PC-3 (cell line): ENCODE data around the gene DLGAP1. TPM values are rescaled to one million over a fixed set of nuclear protein-coding genes. Genes with fewer than 3 reads are reported as not detected.

Experiments used
- ATAC-seq: fragments of 200-7000 bp; cut with Tn5 transposase; 2 replicates; pipeline ENCODE4 v1.9.1; 2020; ENCODE audit warnings: mild to moderate bottlenecking, moderate library complexity
- BruUV-seq: library from RNA; stranded (reverse); fragments of 400-500 nt; replicated peaks from 2 replicates; lab custom pipeline; 2021; lab: Mats Ljungman, UMichigan
- CTCF ChIA-PET: fragments of 300-600 bp; sonication (Branson Sonifier 250); formaldehyde crosslinking; loops from one replicate; lab custom pipeline; 2022; ENCODE audit warnings: antibody characterized with exemption; lab: Charles Lee
- POLR2A ChIA-PET: fragments of 300-600 bp; sonication (Branson Sonifier 250); formaldehyde crosslinking; loops from one replicate; lab custom pipeline; 2022; ENCODE audit warnings: antibody characterized with exemption; ENCODE audit not compliant: unreplicated experiment; lab: Charles Lee
- DNase-seq: peaks from one replicate; pipeline ENCODE4 v3.0.0-alpha.2; 2015
- H2AFZ ChIP-seq: fragments of 300-600 bp; sonication (generic); 2 replicates; pipeline ENCODE4 v1.6.0; 2016; ENCODE audit warnings: antibody characterized with exemption, low read length
- H3F3A ChIP-seq: fragments of 300-600 bp; sonication (generic); one replicate; pipeline ENCODE4 v1.6.0; 2017; ENCODE audit warnings: antibody characterized with exemption, low read length, control low read depth, mild to moderate bottlenecking; ENCODE audit not compliant: unreplicated experiment
- H3K27ac ChIP-seq: fragments of 300-600 bp; sonication (generic); 2 replicates; pipeline ENCODE4 v1.5.1; 2016; ENCODE audit warnings: mild to moderate bottlenecking, low read length
- H3K27me3 ChIP-seq: fragments of 300-600 bp; sonication (generic); 2 replicates; pipeline ENCODE4 v1.6.1; 2016; ENCODE audit warnings: low read length, mixed read lengths
- H3K36me3 ChIP-seq: fragments of 300-600 bp; sonication (generic); 2 replicates; pipeline ENCODE4 v1.6.1; 2016; ENCODE audit warnings: low read depth, mixed run types, low read length, mixed read lengths
- H3K4me1 ChIP-seq: fragments of 300-600 bp; sonication (generic); 2 replicates; pipeline ENCODE4 v1.5.1; 2016; ENCODE audit warnings: low read length; ENCODE audit not compliant: insufficient read depth
- H3K4me2 ChIP-seq: fragments of 300-600 bp; sonication (generic); 2 replicates; pipeline ENCODE4 v1.6.0; 2016; ENCODE audit warnings: low read length
- H3K4me3 ChIP-seq: fragments of 300-600 bp; sonication (generic); 2 replicates; pipeline ENCODE4 v1.5.1; 2016; ENCODE audit warnings: mild to moderate bottlenecking, low read length, mixed read lengths
- H3K79me2 ChIP-seq: fragments of 300-600 bp; sonication (generic); 2 replicates; pipeline ENCODE4 v1.6.1; 2017; ENCODE audit warnings: low read length, mixed read lengths
- H3K9ac ChIP-seq: fragments of 300-600 bp; sonication (generic); 2 replicates; pipeline ENCODE4 v1.6.0; 2016; ENCODE audit warnings: mild to moderate bottlenecking, low read length
- H3K9me2 ChIP-seq: fragments of 300-600 bp; sonication (generic); replicated peaks from 2 replicates; pipeline ENCODE4 v1.6.1; 2016; ENCODE audit warnings: mixed run types, low read length, mixed read lengths
- H3K9me3 ChIP-seq: fragments of 300-600 bp; sonication (generic); 2 replicates; pipeline ENCODE4 v1.6.1; 2016; ENCODE audit warnings: low read length, mixed read lengths
- H4K20me1 ChIP-seq: fragments of 300-600 bp; sonication (generic); 2 replicates; pipeline ENCODE4 v1.6.1; 2016; ENCODE audit warnings: low read length, mixed read lengths
- EZH2 ChIP-seq: fragments of 300-600 bp; sonication (generic); IDR thresholded peaks from one replicate; pipeline ENCODE4 v1.6.1; 2017; ENCODE audit warnings: antibody characterized with exemption, mild to moderate bottlenecking, low read length; ENCODE audit not compliant: unreplicated experiment
- EZH2phosphoT487 ChIP-seq: fragments of 300-600 bp; sonication (generic); IDR thresholded peaks from 2 replicates; pipeline ENCODE4 v1.6.1; 2018; ENCODE audit warnings: mild to moderate bottlenecking, antibody characterized with exemption, low read length, borderline replicate concordance
- intact Hi-C: fragments of 100-400 bp; cut with micrococcal nuclease; formaldehyde crosslinking; loops from 2 replicates; pipeline ENCODE4 v1.9.0; 2023
- total RNA-seq: library from RNA; depleted of rRNA; stranded (reverse); fragments of >200 nt; gene quantifications from 2 replicates; pipeline ENCODE4 v1.2.3, GENCODE V29; 2014
- TF ChIP-seq, protein P1 (sequence below): fragments of 300-600 bp; sonication (generic); conservative IDR thresholded peaks from 2 replicates; pipeline ENCODE4 v1.5.1; 2017; ENCODE audit warnings: antibody characterized with exemption, low read depth, mild to moderate bottlenecking, low read length

Gene DLGAP1
- total RNA-seq, 1 experiment from 2014 or later: not detected

DNA sequence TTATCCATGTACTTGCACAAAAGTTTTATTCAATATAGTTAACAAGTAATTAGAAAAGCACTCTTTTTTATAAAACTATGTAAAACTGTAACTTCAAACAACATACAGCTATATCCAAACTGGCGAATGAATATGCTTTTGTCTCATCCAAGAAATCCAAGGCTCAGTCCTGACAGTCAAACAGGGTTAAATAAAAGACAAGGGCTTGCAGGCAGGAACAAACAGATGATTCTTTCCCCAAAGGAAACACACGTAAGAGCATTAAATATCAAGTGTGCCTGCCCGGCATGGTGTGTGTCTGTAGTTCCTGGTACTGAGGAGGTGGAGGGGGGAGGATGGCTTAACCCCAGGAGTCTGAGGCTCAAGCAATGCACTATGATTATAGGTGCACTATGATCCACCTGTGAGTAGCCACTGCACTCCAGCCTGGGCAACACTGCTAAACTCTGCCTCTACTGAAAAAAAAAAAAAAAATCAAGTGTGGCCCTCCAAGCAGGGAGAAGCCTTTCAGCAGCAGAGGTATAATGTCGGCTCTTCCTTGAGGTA is 171.3 kb downstream of the DLGAP1 start:
- Histone ChIP-seq H3K36me3 (no peaks in the 10 kb centered on the region), H3K9ac (no peak overlapping the region), H3K4me2 (no peak overlapping the region), H3K9me2 (no peaks in the 10 kb centered on the region), H2AFZ (no peak overlapping the region), H4K20me1 (no peaks in the 10 kb centered on the region), H3K9me3 (peaks cover 12% of the 10 kb centered on the region; the same call in 1 of the 2 replicates), H3K4me3 (no peak overlapping the region), H3F3A (no peaks in the 10 kb centered on the region), H3K27me3 (no peaks in the 10 kb centered on the region), H3K27ac (no peak overlapping the region), H3K79me2 (no peaks in the 10 kb centered on the region), H3K4me1 (no peaks in the 10 kb centered on the region)
- no peak for ATAC-seq
- BruUV-seq: no TSS peak
- TF ChIP-seq, protein P1, sequence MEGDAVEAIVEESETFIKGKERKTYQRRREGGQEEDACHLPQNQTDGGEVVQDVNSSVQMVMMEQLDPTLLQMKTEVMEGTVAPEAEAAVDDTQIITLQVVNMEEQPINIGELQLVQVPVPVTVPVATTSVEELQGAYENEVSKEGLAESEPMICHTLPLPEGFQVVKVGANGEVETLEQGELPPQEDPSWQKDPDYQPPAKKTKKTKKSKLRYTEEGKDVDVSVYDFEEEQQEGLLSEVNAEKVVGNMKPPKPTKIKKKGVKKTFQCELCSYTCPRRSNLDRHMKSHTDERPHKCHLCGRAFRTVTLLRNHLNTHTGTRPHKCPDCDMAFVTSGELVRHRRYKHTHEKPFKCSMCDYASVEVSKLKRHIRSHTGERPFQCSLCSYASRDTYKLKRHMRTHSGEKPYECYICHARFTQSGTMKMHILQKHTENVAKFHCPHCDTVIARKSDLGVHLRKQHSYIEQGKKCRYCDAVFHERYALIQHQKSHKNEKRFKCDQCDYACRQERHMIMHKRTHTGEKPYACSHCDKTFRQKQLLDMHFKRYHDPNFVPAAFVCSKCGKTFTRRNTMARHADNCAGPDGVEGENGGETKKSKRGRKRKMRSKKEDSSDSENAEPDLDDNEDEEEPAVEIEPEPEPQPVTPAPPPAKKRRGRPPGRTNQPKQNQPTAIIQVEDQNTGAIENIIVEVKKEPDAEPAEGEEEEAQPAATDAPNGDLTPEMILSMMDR: no peak
- TF ChIP-seq EZH2phosphoT487 (no peak), EZH2 (no peak)
- CTCF ChIA-PET: no interaction called here
- POLR2A ChIA-PET: no interaction called here
- no peak for DNase-seq
- intact Hi-C loops: no loop called here

DNA sequence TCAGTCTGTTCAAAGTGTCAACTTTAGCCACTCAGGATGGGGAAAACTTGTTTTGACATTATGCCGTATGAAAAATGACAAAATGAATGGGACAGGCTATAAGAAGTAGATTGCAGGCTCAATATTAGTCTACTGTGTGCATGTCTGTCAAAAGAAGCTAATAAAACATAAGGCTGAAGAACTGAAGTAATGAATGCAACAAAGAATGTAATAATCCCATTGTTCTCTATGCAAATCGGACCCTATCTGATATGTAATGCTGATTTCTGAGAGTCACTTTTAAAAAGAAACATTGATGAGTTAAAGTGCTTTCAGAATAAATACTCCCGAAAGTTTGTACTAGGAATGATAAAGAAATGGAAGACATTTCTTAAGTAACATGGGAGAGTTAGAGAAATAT is 172.2 kb downstream of the DLGAP1 start:
- intact Hi-C loops: no loop called here

More for the DNA sequence above, 172.2 kb downstream of the DLGAP1 start:
- Histone ChIP-seq H3K36me3 (no peaks in the 10 kb centered on the region), H3K4me2 (no peak overlapping the region), H3K9ac (no peak overlapping the region), H3K4me3 (no peak overlapping the region), H3K27ac (no peak overlapping the region), H3K9me3 (0 out of 2 replicates have a peak, but pooled peaks cover 6% of the 10 kb centered on the region), H3K4me1 (no peaks in the 10 kb centered on the region), H4K20me1 (no peaks in the 10 kb centered on the region), H3K9me2 (no peaks in the 10 kb centered on the region), H3K27me3 (no peaks in the 10 kb centered on the region), H3F3A (no peaks in the 10 kb centered on the region), H2AFZ (no peak overlapping the region), H3K79me2 (no peaks in the 10 kb centered on the region)
- BruUV-seq: no TSS peak
- ATAC-seq (no peak), DNase-seq (no peak)
- TF ChIP-seq, protein P1: no peak
- TF ChIP-seq EZH2: no peak
- no peak for TF ChIP-seq EZH2phosphoT487
- CTCF ChIA-PET: no interaction called here
- POLR2A ChIA-PET: no interaction called here
